Sciatic nerve (tissue), 2 donors: Measurements from ENCODE around the gene MARS1. TPM values are rescaled to one million over a fixed set of nuclear protein-coding genes. Genes with fewer than 3 reads are reported as not detected.

ENCODE experiments used
- ATAC-seq: fragments of 200-7000 bp; cut with Tn5 transposase; one replicate; pipeline ENCODE4 v1.9.1; 2020; ENCODE audit warnings: mild to moderate bottlenecking, moderate library complexity
- DNase-seq: peaks from one replicate; pipeline ENCODE4 v3.0.0-alpha.2; 2020; ENCODE audit warnings: low spot score
- intact Hi-C: fragments of 100-400 bp; cut with DNase I; formaldehyde crosslinking; loops from one replicate; pipeline ENCODE4 v1.14.2; 2022
- total RNA-seq: library from RNA; stranded (reverse); fragmentation: NEBNext Ultra II Directional; extraction: Animal tissue kit (Norgen Biotek cat#: 25700); gene quantifications from one replicate; pipeline ENCODE4 v1.2.1, GENCODE V29; 2021
- donor health status: DM: no; HTN: no; CAD: no.
- donor health status: DM: no; HTN: no; CAD: no.

The MARS1 gene
- total RNA-seq, 1 donor from 2014 or later, result 121 TPM

DNA sequence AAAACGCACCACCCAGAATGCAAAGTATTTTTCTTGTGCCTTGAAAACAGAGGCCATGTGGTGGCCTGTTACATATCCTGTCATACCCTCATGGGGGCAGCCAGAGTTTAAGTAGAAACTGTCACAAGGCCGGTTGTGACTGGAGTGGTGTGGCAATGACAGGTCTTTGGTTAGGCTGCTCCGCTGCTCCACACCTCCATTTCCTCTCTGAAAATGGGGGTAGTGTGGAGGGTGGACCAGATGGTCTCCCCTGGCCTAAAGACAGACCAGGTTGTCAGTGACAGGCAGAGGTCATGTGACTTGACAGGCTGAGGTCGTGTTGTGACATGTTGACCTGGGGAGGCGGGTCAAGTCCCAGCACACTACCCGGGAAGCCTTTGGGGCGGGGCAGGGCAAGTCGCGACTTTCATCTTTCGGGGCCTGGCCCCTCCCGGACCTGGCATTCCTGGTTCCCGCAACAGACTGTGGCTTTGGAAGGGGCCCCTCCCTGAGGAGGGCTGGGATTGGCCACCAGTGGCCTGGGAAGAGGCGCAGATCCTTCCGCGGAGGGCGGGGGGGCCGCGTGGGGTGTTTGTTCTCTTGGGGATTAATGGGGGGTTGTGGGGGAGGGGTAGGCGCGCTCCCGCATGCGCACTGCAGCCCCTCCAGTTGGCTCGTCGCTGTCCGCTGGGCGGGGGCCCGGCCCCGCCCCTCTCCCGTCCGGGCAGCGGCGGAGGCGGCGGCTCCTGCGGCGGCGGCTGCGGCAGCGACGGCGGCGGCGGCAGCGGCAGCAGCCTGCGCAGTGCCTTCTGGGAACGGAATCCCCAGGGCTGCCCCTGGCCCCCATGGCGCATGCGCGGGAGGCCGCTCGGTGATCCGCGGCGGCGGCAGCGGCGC is 34.4 kb downstream of the MARS1 start, which contains the start of gene MBD6:
Gene MBD6, plus strand, starts transcription at position 814 of the 876 bp plus-strand sequence. CDS start 1,480 bp downstream, outside the sequence.
- peak; percentile 62 for ATAC-seq
- intact Hi-C loops, result no loop called here
- DNase-seq, result peak; percentile 97

DNA sequence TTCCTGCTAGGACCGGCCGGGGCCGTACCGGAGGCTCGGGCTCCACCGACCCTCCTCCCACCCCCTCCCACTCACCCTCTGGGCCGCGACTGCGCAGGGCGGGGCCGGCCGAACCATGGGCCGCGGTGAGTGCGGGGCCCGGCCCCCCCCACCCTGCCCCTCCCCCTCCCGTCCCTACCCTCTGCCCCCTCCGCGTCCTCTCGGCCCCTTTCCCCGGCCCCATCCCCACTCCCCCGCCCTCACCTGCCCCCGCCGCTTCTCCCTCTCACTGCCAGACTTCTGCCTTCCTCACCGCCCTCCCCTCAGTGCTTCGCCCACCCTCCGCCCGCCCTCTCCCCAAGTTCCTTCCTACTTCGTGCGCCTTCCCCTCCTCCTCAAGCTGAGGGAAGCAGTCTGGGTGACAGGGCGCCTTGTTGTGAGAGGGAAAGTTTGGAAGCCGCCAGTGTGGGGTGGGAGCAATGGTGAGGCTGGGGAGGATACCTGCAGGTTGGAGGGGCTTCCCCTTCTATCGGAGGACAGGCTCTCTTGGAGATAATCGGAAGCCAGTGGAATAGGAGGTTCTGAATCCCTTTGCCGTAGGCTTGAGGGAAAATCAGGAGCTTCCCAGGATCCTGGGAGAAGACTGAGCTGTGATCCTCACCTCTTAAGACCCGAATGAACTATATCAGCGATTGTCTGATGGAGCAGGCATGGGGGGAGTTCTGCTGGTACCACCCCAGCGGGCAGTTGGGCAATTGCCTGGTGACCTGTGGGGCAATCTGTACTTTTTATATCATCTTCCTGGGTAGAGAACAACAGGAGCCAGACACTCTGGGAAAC is 35.2 kb downstream of the MARS1 start:
- intact Hi-C loops, result no loop called here
- ATAC-seq (no peak), DNase-seq (peak; percentile 84)

DNA sequence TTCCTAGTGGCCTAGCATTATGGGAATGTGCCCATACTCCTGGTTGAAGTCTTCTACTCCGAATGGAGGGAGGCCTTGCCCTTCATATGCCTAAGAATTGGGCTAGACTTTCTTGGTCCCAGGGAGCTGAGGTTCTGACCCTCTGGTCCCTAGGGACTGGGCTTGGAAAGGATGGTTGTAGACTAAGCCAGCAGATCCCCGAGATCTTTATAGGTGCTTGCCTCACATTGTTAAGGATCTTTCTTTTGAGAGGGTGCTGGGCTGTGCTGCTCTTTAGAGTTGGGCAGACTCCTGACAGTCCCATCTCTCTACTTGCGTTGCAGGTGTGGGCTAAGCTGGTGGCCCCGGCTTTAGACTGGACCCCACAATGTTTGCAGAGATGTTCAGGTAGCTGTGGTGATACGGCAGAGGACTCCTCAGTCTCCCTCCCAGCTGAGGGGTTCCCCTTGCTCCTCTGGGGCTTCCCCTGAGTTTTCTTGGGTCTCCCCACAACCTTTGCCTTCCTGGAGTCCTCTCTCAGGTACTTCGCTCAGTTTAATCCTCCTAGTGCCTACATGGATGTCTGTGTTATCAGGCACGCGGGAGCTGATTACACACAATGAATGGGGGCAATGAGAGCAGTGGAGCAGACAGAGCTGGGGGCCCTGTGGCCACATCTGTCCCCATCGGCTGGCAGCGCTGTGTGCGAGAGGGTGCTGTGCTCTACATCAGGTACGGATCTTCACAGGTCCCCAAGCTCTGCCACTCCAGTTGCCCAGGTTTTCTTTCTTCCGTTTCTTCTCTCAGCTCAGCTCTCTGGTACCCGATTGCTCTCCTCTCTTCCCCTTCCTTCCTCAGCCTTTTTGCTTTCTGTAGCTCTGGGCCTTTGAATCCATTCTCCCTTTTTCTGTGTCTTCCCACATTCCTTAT is 36.1 kb downstream of the MARS1 start:
- no peak for DNase-seq
- intact Hi-C loops, result no loop called here

DNA sequence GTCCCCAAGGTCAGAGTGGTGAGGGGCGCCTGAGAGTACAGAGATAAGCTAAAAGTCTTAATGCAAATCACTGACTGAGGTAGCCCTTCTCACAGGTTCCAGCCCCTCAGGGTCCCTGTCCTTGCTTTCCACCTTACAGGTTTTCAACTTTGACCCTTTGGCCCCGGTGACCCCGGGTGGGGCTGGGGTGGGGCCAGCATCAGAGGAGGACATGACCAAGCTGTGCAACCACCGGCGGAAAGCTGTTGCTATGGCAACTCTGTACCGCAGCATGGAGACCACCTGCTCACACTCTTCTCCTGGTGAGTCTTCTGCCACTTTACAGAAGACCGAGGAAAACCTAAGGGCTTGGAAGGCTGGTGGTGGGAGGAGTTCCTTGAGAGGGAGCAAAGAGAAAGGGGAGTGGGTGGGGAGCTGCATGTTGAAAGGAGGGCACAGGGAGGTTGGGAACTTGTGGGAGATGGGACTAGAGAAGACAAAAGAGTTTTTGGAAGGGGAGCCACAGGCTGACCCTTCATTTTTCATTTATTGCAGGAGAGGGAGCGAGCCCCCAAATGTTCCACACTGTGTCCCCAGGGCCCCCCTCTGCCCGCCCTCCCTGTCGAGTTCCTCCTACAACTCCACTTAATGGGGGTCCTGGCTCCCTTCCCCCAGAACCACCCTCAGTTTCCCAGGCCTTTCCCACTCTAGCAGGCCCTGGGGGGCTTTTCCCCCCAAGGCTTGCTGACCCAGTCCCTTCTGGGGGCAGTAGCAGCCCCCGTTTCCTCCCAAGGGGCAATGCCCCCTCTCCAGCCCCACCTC is 37.1 kb downstream of the MARS1 start:
- ATAC-seq (no peak), DNase-seq (no peak)
- intact Hi-C loops, result no loop called here

More for the DNA sequence above, 36.1 kb downstream of the MARS1 start:
- ATAC-seq, result no peak

DNA sequence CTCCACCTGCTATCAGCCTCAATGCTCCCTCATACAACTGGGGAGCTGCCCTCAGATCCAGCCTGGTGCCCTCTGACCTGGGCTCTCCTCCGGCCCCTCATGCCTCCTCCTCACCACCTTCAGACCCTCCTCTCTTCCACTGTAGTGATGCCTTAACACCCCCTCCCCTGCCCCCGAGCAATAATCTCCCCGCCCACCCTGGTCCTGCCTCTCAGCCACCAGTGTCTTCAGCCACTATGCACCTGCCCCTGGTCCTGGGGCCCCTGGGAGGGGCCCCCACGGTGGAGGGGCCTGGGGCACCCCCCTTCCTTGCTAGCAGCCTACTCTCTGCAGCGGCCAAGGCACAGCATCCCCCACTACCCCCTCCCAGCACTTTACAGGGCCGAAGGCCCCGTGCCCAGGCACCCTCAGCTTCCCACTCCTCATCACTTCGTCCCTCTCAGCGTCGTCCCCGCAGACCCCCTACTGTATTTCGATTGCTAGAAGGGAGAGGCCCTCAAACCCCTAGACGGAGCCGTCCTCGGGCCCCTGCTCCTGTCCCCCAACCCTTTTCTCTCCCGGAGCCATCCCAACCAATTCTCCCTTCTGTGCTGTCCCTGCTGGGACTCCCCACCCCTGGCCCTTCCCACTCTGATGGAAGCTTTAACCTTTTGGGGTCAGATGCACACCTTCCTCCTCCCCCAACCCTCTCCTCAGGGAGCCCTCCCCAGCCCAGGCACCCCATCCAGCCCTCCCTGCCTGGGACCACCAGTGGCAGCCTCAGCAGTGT is 37.9 kb downstream of the MARS1 start:
- intact Hi-C loops, result no loop called here
- no peak for ATAC-seq

DNA sequence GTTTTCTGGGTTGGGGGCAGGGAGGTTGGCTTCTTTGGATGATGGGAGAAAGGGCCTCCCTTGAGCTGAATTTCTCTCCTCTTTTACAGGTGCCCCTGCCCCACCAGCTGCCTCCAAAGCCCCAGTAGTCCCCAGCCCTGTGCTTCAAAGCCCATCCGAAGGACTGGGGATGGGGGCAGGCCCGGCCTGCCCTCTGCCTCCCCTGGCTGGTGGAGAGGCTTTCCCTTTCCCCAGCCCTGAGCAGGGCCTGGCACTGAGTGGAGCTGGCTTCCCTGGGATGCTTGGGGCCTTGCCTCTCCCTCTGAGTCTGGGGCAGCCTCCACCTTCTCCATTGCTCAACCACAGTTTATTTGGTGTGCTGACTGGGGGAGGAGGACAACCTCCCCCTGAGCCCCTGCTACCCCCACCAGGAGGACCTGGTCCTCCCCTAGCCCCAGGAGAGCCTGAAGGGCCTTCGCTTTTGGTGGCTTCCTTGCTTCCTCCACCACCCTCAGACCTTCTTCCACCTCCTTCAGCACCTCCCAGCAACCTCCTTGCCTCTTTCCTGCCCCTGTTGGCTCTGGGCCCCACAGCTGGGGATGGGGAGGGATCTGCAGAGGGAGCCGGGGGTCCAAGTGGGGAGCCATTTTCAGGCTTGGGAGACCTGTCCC is 38.7 kb downstream of the MARS1 start:
- ATAC-seq (no peak), DNase-seq (no peak)
- intact Hi-C loops, result no loop called here

More for the DNA sequence above, 37.9 kb downstream of the MARS1 start:
- no peak for DNase-seq

DNA sequence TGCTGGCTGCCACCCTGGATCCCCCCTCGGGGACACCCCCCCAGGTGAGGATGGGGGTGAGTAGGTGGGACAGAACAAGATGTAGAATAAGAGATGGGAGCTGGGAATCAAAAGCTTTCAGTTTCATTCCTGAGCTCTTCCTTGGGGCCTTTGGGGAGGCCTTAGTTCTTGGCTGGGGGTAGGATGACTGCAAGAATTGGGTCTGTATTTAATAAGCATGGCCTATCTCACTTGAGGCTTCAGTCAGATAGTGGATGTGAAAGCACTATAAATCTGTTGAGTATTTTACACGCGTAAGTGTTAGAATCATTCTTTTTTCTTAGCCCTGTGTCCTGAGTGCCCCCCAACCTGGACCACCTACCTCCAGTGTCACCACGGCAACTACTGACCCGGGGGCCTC is 39.3 kb downstream of the MARS1 start:
- no peak for ATAC-seq
- DNase-seq, result no peak
- intact Hi-C loops, result no loop called here

DNA sequence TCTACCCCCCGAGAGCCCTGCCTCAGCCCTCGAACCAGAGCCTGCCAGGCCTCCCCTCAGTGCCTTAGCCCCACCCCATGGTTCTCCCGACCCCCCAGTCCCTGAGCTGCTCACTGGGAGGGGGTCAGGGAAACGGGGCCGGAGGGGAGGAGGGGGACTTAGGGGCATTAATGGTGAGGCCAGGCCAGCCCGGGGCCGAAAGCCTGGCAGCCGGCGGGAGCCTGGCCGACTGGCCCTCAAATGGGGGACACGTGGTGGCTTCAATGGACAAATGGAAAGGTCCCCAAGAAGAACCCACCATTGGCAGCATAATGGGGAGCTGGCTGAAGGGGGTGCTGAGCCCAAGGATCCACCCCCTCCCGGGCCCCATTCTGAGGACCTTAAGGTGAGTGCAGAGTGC is 40.3 kb downstream of the MARS1 start:
- no peak for ATAC-seq
- intact Hi-C loops, result no loop called here
- no peak for DNase-seq

DNA sequence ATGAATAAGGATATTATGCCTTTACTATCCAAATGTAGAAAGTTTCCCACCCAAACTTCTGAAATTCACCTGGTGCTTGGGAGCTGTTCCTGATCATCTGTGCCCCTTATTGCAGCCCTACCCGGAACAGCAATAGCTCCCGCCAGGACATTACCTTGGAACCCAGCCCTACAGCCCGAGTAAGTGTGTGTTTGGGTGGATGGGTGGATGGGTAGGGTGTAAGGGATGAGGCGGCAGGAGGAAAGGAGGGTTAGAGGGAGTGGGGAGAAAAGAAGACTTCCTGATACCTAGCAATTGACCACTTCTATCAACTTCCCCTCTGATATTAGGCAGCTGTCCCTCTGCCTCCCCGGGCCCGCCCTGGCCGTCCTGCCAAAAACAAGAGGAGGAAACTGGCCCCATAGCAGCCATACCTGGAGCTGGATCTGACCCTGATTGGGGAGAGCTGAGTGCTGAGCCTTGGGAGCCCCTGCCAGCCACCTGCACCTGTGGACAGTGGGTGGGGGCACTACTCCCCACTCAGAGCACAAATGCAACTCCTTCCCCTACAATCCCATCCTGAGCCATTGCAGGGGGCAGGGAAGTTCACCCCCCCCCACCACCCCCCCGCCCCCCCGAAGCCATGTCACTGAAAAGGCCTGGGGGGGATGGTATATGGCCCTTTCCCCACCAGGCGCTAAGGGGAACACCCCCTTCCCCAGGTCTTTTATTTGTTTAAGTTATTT is 41.1 kb downstream of the MARS1 start:
- intact Hi-C loops, result no loop called here
- ATAC-seq (no peak), DNase-seq (no peak)

DNA sequence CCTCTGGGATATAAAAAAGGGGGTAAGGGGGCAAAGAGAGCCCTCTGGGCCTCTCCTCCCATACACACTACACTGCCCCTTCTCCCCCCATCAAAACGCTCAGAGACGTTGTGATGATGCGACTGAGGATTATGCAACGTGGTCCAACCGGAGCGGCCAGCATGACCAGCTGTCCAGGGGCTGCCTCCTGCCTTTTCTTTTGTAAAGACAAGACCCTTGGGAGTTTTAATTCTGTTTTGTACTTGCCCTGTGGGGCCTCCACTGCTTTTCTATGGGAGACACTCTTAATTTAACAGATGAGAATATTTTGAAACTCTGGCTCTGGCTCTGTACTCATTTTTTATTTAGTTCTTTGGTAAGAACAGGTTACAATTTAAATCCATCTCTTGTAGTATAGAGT is 42.0 kb downstream of the MARS1 start:
- intact Hi-C loops, result no loop called here
- ATAC-seq (no peak), DNase-seq (no peak)

DNA sequence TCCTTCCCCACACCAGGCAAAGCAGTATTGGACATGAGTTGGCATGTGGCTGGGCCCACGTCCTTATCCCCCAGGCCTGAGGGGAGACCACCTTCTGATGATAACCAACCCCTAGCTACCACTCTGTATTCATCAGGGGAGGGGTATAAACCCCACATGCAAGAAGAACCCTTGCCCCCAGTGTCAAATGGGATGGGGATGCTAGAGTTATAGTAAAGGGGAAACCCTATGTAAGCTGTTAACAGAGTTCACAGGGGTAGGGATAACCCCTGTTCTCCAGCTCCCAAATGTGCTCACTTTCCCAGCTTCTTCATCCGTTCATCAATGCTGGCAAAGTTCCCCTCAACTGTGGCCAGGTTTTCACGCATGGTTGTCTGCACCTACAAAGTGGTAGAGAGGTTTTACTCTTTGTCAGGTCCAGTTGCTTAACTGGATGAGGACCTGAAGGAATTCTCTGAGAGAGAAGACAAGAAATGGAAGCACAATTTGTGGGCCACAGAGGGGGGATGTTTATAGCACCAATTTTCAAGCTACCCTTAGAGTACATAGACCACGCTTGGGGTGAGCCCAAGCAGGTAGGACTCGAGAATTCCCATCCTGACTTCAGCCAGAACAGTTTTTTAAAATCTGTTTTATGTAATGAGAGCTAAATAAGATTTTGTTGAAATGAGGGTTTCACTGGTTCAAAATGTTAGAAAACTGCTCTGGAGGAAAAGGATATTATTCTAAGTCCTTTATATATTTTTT is 42.7 kb downstream of the MARS1 start:
- intact Hi-C loops, result no loop called here
- ATAC-seq (no peak), DNase-seq (no peak)

DNA sequence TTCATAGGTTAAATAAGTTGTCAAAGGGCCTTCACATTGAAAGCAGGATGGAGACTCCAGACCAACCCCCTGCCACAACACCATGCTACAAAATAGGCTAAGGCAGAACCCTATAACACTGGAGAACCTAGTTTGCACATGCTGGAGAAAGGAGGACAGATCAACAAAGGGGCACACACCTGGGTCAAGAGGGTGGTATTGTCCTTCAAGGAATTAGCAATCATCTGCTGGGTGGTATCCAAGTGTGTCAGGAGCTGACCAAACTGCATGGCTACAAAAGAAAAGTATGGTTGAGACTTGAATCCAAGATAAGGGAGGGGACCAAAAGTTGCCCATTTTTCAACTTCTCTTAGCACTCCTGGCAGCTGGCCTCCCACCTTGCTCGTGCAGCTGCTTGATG is 44.0 kb downstream of the MARS1 start:
- intact Hi-C loops, result no loop called here
- DNase-seq, result no peak
- no peak for ATAC-seq

DNA sequence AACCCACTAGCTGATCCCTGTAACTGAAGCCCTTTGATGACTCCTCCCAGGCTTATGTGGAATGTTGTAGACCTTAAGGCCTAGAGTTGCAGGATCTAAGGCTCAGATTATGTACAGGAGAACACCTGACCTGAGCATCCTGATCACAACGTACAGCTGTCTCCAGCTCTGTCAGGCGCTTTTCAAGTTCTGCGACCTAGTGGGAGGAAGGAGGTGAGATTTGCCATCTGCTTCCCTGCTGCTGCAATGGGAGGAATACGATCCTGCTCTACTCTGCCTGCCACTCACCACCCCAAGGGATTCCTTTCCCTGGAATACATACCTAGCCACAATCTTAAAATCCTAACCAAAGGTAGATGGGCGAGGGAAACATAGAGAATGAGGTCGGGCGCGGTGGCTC is 45.2 kb downstream of the MARS1 start:
- intact Hi-C loops, result no loop called here
- DNase-seq, result no peak
- no peak for ATAC-seq

DNA sequence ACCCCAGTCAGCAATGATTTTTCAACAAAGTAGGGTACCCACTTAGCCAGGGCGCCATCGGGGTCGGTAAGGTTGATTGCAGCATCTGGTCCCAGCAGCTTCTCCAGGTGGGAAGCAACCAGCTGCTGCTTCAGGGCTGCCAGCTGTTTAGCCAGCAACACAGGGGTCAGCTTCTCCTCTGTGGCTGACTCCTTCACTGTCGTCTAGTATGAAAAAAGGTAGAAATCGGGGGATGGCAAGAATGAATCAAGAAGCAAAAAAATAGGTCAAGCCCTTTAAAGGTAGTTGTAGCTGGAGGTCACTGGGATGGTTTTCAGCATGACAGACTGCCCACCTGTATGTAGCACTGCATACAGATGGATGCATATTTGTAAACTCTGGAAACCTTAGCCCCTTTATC is 46.4 kb downstream of the MARS1 start:
- DNase-seq (no peak), ATAC-seq (no peak)
- intact Hi-C loops, result no loop called here

DNA sequence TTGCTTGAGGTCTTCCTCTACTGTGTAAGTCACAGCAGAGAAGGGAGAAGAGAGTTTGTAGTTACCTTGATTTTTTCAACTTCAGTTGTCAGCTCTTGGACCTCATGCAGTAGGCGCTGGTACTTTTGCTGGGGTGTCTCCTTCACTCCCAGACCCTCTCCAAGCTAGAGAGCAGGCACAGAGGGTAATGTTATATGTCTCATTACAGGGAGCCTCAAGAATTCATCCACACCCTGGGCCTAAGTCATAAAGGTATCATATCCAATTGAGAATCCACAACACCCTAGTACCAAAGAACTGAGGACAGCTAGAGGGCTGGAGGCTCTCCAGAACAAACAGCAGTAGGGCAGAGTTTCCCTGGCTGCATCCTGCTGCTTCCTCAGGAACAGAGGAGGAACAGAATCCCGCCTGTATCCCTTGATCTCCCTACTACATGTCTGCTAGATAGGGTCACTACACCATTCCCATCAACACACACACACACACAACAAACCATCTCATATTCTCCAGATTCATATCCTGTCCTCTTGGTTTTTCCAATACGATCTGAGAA is 47.2 kb downstream of the MARS1 start:
- intact Hi-C loops, result no loop called here
- DNase-seq (no peak), ATAC-seq (no peak)
